Caco-2 (cell line): ENCODE measurements around the gene TMEM181. TPM values are rescaled to one million over a fixed set of nuclear protein-coding genes. Genes with fewer than 3 reads are reported as not detected.
"Not testable (repeated sequence)": the region's sequence is repeated elsewhere in the genome, so short reads cannot be mapped to it uniquely, and the experiment has no call there.

Experiments used
- BruUV-seq: library from RNA; stranded (reverse); fragments of 400-500 nt; replicated peaks from 2 replicates; lab custom pipeline; 2021; lab: Mats Ljungman, UMichigan
- CTCF ChIA-PET: fragments of 300-600 bp; sonication (Branson Sonifier 250); formaldehyde crosslinking; loops from one replicate; lab custom pipeline; 2022; ENCODE audit warnings: antibody characterized with exemption; lab: Charles Lee
- POLR2A ChIA-PET: fragments of 300-600 bp; sonication (Branson Sonifier 250); formaldehyde crosslinking; loops from one replicate; lab custom pipeline; 2022; ENCODE audit warnings: antibody characterized with exemption; lab: Charles Lee
- DNase-seq, 2 experiments: peaks; one replicate each; pipeline versions ENCODE4 v3.0.0 to v3.0.0-alpha.2; 2020 to 2022
- H3K27me3 ChIP-seq: replicated peaks from 2 replicates; pipeline ENCODE4 v1.6.0; 2011; ENCODE audit warnings: low read length; ENCODE audit not compliant: control insufficient read depth, insufficient read depth
- H3K36me3 ChIP-seq: 2 replicates; pipeline ENCODE4 v1.5.1; 2011; ENCODE audit warnings: low read length; ENCODE audit not compliant: control insufficient read depth, insufficient read depth
- H3K4me1 ChIP-seq: fragments of 250-450 bp; sonication (Bioruptor Pico); 2 replicates; pipeline ENCODE4 v1.5.1; 2020; ENCODE audit warnings: mild to moderate bottlenecking
- H3K4me3 ChIP-seq: 2 replicates; pipeline ENCODE4 v1.5.1; 2011; ENCODE audit warnings: low read depth, mild to moderate bottlenecking, control low read depth, low read length
- H3K9me3 ChIP-seq: fragments of 250-450 bp; sonication (Bioruptor Pico); 2 replicates; pipeline ENCODE4 v1.5.1; 2020; ENCODE audit warnings: mild to moderate bottlenecking, moderate library complexity
- H3K27ac Mint-ChIP-seq: one replicate; pipeline ENCODE4 v1.8.0; 2022; ENCODE audit warnings: mixed read lengths; ENCODE audit not compliant: unreplicated experiment
- H3K27me3 Mint-ChIP-seq: one replicate; pipeline ENCODE4 v1.8.0; 2022; ENCODE audit warnings: mixed read lengths; ENCODE audit not compliant: insufficient read depth, unreplicated experiment
- H3K36me3 Mint-ChIP-seq: one replicate; pipeline ENCODE4 v1.8.0; 2022; ENCODE audit warnings: mild to moderate bottlenecking, mixed read lengths; ENCODE audit not compliant: insufficient read depth, unreplicated experiment
- H3K4me1 Mint-ChIP-seq: one replicate; pipeline ENCODE4 v1.8.0; 2022; ENCODE audit warnings: low read depth, mixed read lengths; ENCODE audit not compliant: unreplicated experiment
- H3K4me3 Mint-ChIP-seq: one replicate; pipeline ENCODE4 v1.8.0; 2022; ENCODE audit warnings: mild to moderate bottlenecking, moderate library complexity, mixed read lengths; ENCODE audit not compliant: unreplicated experiment
- H3K9me3 Mint-ChIP-seq: one replicate; pipeline ENCODE4 v1.8.0; 2022; ENCODE audit warnings: mixed read lengths; ENCODE audit not compliant: unreplicated experiment
- CTCF ChIP-seq, 2 experiments: fragments of 200-600 bp in 1 of 2; IDR thresholded peaks; 1 replicate in 1 of 2; 2 replicates in 1 of 2; pipeline versions ENCODE4 v1.5.1 to v1.8.0; 2011 to 2022; ENCODE audit warnings: antibody characterized with exemption in 1 of 2, control low read depth in 1 of 2, inconsistent platforms in 1 of 2, low read depth in 1 of 2, low read length in 1 of 2, mild to moderate bottlenecking in 1 of 2, moderate library complexity in 1 of 2; ENCODE audit not compliant: insufficient read depth in 1 of 2, severe bottlenecking in 1 of 2, unreplicated experiment in 1 of 2
- intact Hi-C: fragments of 100-400 bp; cut with micrococcal nuclease; formaldehyde crosslinking; loops from one replicate; pipeline ENCODE4 v1.10.0; 2022; ENCODE audit not compliant: unreplicated experiment
- total RNA-seq: library from RNA; stranded (reverse); gene quantifications from 2 replicates; pipeline ENCODE4 v1.2.3, GENCODE V29; 2022

Gene TMEM181
- total RNA-seq, 1 experiment from 2014 or later = 26.7 TPM

DNA sequence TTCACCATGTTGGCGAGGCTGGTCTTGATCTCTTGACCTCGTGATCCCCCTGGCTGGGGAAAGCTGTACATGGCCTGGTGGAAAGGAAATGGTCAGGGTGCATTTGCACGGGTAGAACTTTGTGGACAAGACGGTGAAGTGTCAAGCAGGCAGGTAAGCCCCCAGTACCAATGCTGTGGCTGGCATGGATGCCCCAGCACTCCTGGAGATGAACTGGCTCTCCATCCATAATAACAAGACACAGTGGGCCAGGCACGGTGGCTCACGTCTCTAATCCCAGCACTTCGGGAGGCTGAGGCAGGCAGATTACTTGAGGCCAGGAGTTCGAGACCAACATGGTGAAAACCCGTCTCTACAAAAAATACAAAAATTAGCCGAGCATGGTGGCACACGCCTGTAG lies 37.3 kb upstream of the TMEM181 start:
- Mint-ChIP-seq H3K9me3 (peaks cover 24% of the 10 kb centered on the region), H3K27me3 (peaks cover 15% of the 10 kb centered on the region), H3K4me3 (no peak overlapping the region), H3K27ac (no peak overlapping the region), H3K36me3 (peaks cover 28% of the 10 kb centered on the region), H3K4me1 (peaks cover 6% of the 10 kb centered on the region)
- intact Hi-C loops = no loop called here
- H3K9me3 ChIP-seq = peaks cover 8% of the 10 kb centered on the region; the same call in 1 of the 2 replicates
- no peak overlapping the region for H3K4me3 ChIP-seq
- CTCF ChIA-PET = interaction anchor here (0.6 kb wide), 1 partner anchor 12 kb away, joined by 6 read pairs; no protein-coding TSS in a partner anchor
- TF ChIP-seq CTCF (IDR thresholded peaks at IDR 0.05; ENCODE audit: insufficient read depth in 1 of 2, low read depth in 1 of 2, low read length in 1 of 2, severe bottlenecking in 1 of 2, unreplicated experiment in 1 of 2) = no peak
- no peak for DNase-seq
- H3K36me3 ChIP-seq = no peaks in the 10 kb centered on the region
- H3K27me3 ChIP-seq = no peaks in the 10 kb centered on the region
- no TSS peak for BruUV-seq
- POLR2A ChIA-PET = no interaction called here
- no peaks in the 10 kb centered on the region for H3K4me1 ChIP-seq

- H3K4me1 Mint-ChIP-seq = no peaks in the 10 kb centered on the region
- Histone ChIP-seq H3K4me1 (no peaks in the 10 kb centered on the region), H3K9me3 (peaks cover 11% of the 10 kb centered on the region; the same call in 1 of the 2 replicates), H3K27me3 (no peaks in the 10 kb centered on the region), H3K36me3 (no peaks in the 10 kb centered on the region), H3K4me3 (no peak overlapping the region)
- H3K27me3 Mint-ChIP-seq = peaks cover 18% of the 10 kb centered on the region
- TF ChIP-seq CTCF (IDR thresholded peaks at IDR 0.05; ENCODE audit: insufficient read depth in 1 of 2, low read depth in 1 of 2, low read length in 1 of 2, severe bottlenecking in 1 of 2, unreplicated experiment in 1 of 2) = no peak
- peaks cover 30% of the 10 kb centered on the region for H3K9me3 Mint-ChIP-seq
- H3K27ac Mint-ChIP-seq = no peak overlapping the region
- DNase-seq = no peak
- intact Hi-C loops = no loop called here
- H3K4me3 Mint-ChIP-seq = no peak overlapping the region
- BruUV-seq = no TSS peak
- ChIA-PET POLR2A (no interaction called here), CTCF (no interaction called here)
- H3K36me3 Mint-ChIP-seq = peaks cover 20% of the 10 kb centered on the region
Measured at GRCh38 chr6:158524311-158524710, 35.6 kb upstream of the TMEM181 start.

DNA sequence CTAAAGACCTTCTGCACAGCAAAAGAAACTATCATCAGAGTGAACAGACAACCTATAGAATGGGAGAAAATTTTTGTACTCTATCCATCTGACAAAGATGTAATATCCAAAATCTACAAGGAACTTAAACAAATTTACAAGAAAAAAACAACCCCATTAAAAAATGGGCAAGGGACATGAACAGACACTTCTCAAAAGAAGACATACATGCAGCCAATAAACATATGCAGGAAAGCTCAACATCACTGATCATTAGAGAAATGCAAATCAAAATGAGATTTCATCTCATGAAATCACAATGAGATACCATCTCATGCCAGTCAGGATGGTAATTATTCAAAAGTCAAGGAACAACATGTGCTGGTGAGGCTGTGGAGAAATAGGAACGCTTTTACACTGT lies 32.0 kb upstream of the TMEM181 start:
- H3K4me3 Mint-ChIP-seq, H3K4me1 ChIP-seq, H3K36me3 ChIP-seq, H3K4me1 Mint-ChIP-seq, POLR2A ChIA-PET, H3K27ac Mint-ChIP-seq, CTCF ChIA-PET, BruUV-seq, H3K4me3 ChIP-seq, intact Hi-C loops, H3K27me3 ChIP-seq, DNase-seq: not testable (repeated sequence)
- H3K36me3 Mint-ChIP-seq = peaks cover 10% of the 10 kb centered on the region
- H3K27me3 Mint-ChIP-seq = peaks cover 27% of the 10 kb centered on the region
- peaks cover 11% of the 10 kb centered on the region; the same call in 1 of the 2 replicates for H3K9me3 ChIP-seq
- H3K9me3 Mint-ChIP-seq = peaks cover 30% of the 10 kb centered on the region
